Activated T-helper 2 cell treated with anti-CD3 and anti-CD28 coated beads, Interferon-gamma antibody, Interleukin-2, Interleukin-4, amounts not matched to agents 10 μg/mL and 5 μg/mL and 100 μg/mL, durations not matched to agents 14 hours and 24 hours and 36 hours (primary cell): ENCODE data around the gene AXIN2. TPM values are rescaled to one million over a fixed set of nuclear protein-coding genes. Genes with fewer than 3 reads are reported as not detected.
A peak's percentile ranks its signal among the peaks of the same experiment; 100 is the strongest.

Experiments used
- DNase-seq: peaks from one replicate; pipeline ENCODE4 v3.0.0; 2021; ENCODE audit warnings: low spot score
- H3K27ac Mint-ChIP-seq: one replicate; pipeline ENCODE4 v1.8.0; 2021; ENCODE audit warnings: mixed read lengths
- H3K27me3 Mint-ChIP-seq: one replicate; pipeline ENCODE4 v1.8.0; 2021; ENCODE audit warnings: low read depth, mixed read lengths
- H3K36me3 Mint-ChIP-seq: one replicate; pipeline ENCODE4 v1.8.0; 2021; ENCODE audit warnings: low read depth, mixed read lengths
- H3K4me1 Mint-ChIP-seq: one replicate; pipeline ENCODE4 v1.8.0; 2021; ENCODE audit warnings: low read depth, mixed read lengths
- H3K4me3 Mint-ChIP-seq: one replicate; pipeline ENCODE4 v1.8.0; 2021; ENCODE audit warnings: low read depth, mild to moderate bottlenecking, moderate library complexity, mixed read lengths
- H3K9me3 Mint-ChIP-seq: one replicate; pipeline ENCODE4 v1.8.0; 2021; ENCODE audit warnings: mixed read lengths
- intact Hi-C: fragments of 100-400 bp; cut with micrococcal nuclease; formaldehyde crosslinking; loops from one replicate; pipeline ENCODE4 v1.15.1; 2023
- total RNA-seq: library from RNA; stranded (reverse); gene quantifications from 2 replicates; pipeline ENCODE4 v1.2.3, GENCODE V29; 2022

The AXIN2 gene
- total RNA-seq, 1 donor from 2014 or later = 6.8 TPM

- intact Hi-C loops = no loop called here
- Mint-ChIP-seq H3K36me3 (no peaks in the 10 kb centered on the region), H3K4me1 (no peaks in the 10 kb centered on the region), H3K27me3 (peaks cover 3% of the 10 kb centered on the region), H3K9me3 (no peaks in the 10 kb centered on the region), H3K4me3 (no peak overlapping the region), H3K27ac (no peak overlapping the region)
- no peak for DNase-seq
These were observed 10.7 kb upstream of the AXIN2 start for GRCh38 chr17:65572186-65572580.

GRCh38 chr17:65568918-65569317, 7.5 kb upstream of the AXIN2 start:
- Mint-ChIP-seq H3K27ac (no peak overlapping the region), H3K27me3 (peaks cover 7% of the 10 kb centered on the region), H3K4me1 (peaks cover 3% of the 10 kb centered on the region), H3K36me3 (no peaks in the 10 kb centered on the region), H3K9me3 (no peaks in the 10 kb centered on the region), H3K4me3 (no peak overlapping the region)
- DNase-seq = no peak
- intact Hi-C loops = no loop called here

GRCh38 chr17:65567566-65567965, 6.1 kb upstream of the AXIN2 start:
- Mint-ChIP-seq H3K36me3 (no peaks in the 10 kb centered on the region), H3K4me1 (peaks cover 12% of the 10 kb centered on the region), H3K4me3 (no peak overlapping the region), H3K27ac (no peak overlapping the region), H3K27me3 (peaks cover 7% of the 10 kb centered on the region), H3K9me3 (no peaks in the 10 kb centered on the region)
- intact Hi-C loops = no loop called here
- no peak for DNase-seq

- H3K27me3 Mint-ChIP-seq = peaks cover 5% of the 10 kb centered on the region
- H3K9me3 Mint-ChIP-seq = no peaks in the 10 kb centered on the region
- H3K27ac Mint-ChIP-seq = no peak overlapping the region
- intact Hi-C loops = no loop called here
- peaks cover 17% of the 10 kb centered on the region for H3K4me1 Mint-ChIP-seq
- DNase-seq = no peak
- H3K4me3 Mint-ChIP-seq = no peak overlapping the region
- no peaks in the 10 kb centered on the region for H3K36me3 Mint-ChIP-seq
These were observed 4.1 kb upstream of the AXIN2 start for GRCh38 chr17:65565559-65565958.

GRCh38 chr17:65564793-65565192, 3.3 kb upstream of the AXIN2 start:
- no peaks in the 10 kb centered on the region for H3K36me3 Mint-ChIP-seq
- no peak overlapping the region for H3K4me3 Mint-ChIP-seq
- peaks cover 4% of the 10 kb centered on the region for H3K27me3 Mint-ChIP-seq
- no peak for DNase-seq
- no peak overlapping the region for H3K27ac Mint-ChIP-seq
- peaks cover 17% of the 10 kb centered on the region for H3K4me1 Mint-ChIP-seq
- H3K9me3 Mint-ChIP-seq = no peaks in the 10 kb centered on the region
- intact Hi-C loops = no loop called here

- Mint-ChIP-seq H3K4me1 (peaks cover 23% of the 10 kb centered on the region), H3K9me3 (no peaks in the 10 kb centered on the region), H3K27me3 (peaks cover 11% of the 10 kb centered on the region), H3K4me3 (peak overlapping the region; percentile 76), H3K36me3 (peaks cover 3% of the 10 kb centered on the region), H3K27ac (no peak overlapping the region)
- intact Hi-C loops = no loop called here
- DNase-seq = no peak
These were observed 721 bp upstream of the AXIN2 start for GRCh38 chr17:65562206-65562531.

GRCh38 chr17:65560628-65561451, 608 bp downstream of the AXIN2 start:
- Mint-ChIP-seq H3K27me3 (peaks cover 11% of the 10 kb centered on the region), H3K4me1 (peaks cover 25% of the 10 kb centered on the region), H3K36me3 (peaks cover 3% of the 10 kb centered on the region), H3K4me3 (peak overlapping the region; percentile 70), H3K9me3 (no peaks in the 10 kb centered on the region), H3K27ac (peak overlapping the region; percentile 45)
- peak; percentile 59 for DNase-seq
- intact Hi-C loops = no loop called here

- intact Hi-C loops = loop anchor here (10.0 kb wide), 3 partner anchors 105 to 605 kb away; no protein-coding TSS in a partner anchor
- Mint-ChIP-seq H3K4me3 (no peak overlapping the region), H3K36me3 (peaks cover 3% of the 10 kb centered on the region), H3K9me3 (no peaks in the 10 kb centered on the region), H3K27me3 (peaks cover 7% of the 10 kb centered on the region), H3K27ac (no peak overlapping the region), H3K4me1 (peaks cover 28% of the 10 kb centered on the region)
- no peak for DNase-seq
These were observed 1.4 kb downstream of the AXIN2 start for GRCh38 chr17:65559804-65560627.

- no peak for DNase-seq
- H3K27me3 Mint-ChIP-seq = peaks cover 8% of the 10 kb centered on the region
- no peaks in the 10 kb centered on the region for H3K9me3 Mint-ChIP-seq
- peaks cover 3% of the 10 kb centered on the region for H3K36me3 Mint-ChIP-seq
- intact Hi-C loops = loop anchor here (10.0 kb wide), 3 partner anchors 105 to 605 kb away; no protein-coding TSS in a partner anchor
- H3K27ac Mint-ChIP-seq = peak overlapping the region; percentile 66
- peaks cover 29% of the 10 kb centered on the region for H3K4me1 Mint-ChIP-seq
- no peak overlapping the region for H3K4me3 Mint-ChIP-seq
These were observed 2.0 kb downstream of the AXIN2 start for GRCh38 chr17:65559461-65559803.

- no peak overlapping the region for H3K4me3 Mint-ChIP-seq
- peaks cover 12% of the 10 kb centered on the region for H3K27me3 Mint-ChIP-seq
- peaks cover 6% of the 10 kb centered on the region for H3K36me3 Mint-ChIP-seq
- H3K27ac Mint-ChIP-seq = peak overlapping the region; percentile 66
- H3K4me1 Mint-ChIP-seq = peaks cover 30% of the 10 kb centered on the region
- no peaks in the 10 kb centered on the region for H3K9me3 Mint-ChIP-seq
- no peak for DNase-seq
- intact Hi-C loops = loop anchor here (10.0 kb wide), 3 partner anchors 104 to 606 kb away; no protein-coding TSS in a partner anchor
These were observed 2.6 kb downstream of the AXIN2 start for GRCh38 chr17:65558683-65559460.

- H3K4me1 Mint-ChIP-seq = peaks cover 29% of the 10 kb centered on the region
- no peaks in the 10 kb centered on the region for H3K9me3 Mint-ChIP-seq
- H3K36me3 Mint-ChIP-seq = peaks cover 8% of the 10 kb centered on the region
- H3K27ac Mint-ChIP-seq = no peak overlapping the region
- intact Hi-C loops = loop anchor here (10.0 kb wide), 3 partner anchors 103 to 607 kb away; no protein-coding TSS in a partner anchor
- H3K27me3 Mint-ChIP-seq = peaks cover 12% of the 10 kb centered on the region
- no peak for DNase-seq
- no peak overlapping the region for H3K4me3 Mint-ChIP-seq
These were observed 3.2 kb downstream of the AXIN2 start for GRCh38 chr17:65558311-65558682.
